ENCODE measurements around the gene ARHGAP21. TPM values are rescaled to one million over a fixed set of nuclear protein-coding genes. Genes with fewer than 3 reads are reported as not detected.
"Not testable (repeated sequence)": the region's sequence is repeated elsewhere in the genome, so short reads cannot be mapped to it uniquely, and the experiment has no call there.

Gene ARHGAP21
- total RNA-seq, 1 experiment from 2014 or later, result 60.2 TPM

DNA sequence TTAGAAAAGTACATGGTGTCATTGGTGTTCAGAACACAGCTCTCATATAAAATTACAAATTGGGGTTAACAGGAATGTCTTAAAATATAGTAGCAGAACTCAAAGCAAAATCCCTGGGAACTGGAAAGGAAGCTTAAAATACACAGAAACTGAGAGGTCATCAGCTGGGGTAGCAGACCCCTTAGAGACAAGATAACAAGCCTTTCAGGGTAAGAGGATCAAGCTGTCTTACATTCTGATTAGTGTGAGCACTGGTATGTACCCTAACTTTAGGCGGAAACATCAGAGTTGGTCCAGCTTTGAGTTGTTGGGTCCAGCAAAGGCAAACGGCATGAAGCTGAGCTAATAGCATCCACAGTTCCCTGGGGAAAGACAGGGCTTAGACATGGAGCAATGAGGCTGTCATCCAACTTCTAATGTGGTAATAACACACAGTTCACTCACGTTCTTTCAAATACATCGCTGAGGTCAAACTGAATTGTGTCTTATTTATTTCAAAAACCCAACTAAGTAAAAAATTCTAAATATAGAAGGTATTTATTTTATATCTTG, 32.6 kb downstream of the ARHGAP21 start:
- DNase-seq (ENCODE audit: extremely low read depth, low read depth), result no peak

DNA sequence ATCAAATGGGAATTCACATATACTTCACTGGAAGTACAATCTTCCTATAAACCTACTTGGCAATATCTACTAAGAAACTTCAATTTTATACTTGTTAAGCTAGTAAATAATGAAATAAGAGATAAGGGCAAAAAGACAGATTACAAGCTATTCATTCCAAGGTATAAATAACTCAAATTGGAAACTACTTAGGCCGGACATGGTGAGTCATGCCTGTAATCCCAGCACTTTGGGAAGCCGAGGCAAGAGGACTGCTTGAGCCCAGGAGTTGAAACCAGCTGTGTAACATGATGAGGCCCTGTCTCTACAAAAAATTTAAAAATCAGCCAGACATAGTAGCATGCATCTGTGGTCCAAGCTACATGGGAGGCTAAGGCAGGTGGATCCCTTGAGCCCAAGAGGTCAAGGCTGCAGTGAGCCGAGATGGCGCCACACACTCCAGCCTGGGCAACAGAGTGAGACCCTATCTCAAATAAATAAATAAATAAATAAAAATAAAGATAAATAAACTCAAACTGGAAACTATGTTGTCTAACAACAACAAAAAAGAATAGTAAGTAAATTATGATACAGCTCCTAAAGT, 37.6 kb downstream of the ARHGAP21 start:
- no peak for DNase-seq (ENCODE audit: extremely low read depth, low read depth)

DNA sequence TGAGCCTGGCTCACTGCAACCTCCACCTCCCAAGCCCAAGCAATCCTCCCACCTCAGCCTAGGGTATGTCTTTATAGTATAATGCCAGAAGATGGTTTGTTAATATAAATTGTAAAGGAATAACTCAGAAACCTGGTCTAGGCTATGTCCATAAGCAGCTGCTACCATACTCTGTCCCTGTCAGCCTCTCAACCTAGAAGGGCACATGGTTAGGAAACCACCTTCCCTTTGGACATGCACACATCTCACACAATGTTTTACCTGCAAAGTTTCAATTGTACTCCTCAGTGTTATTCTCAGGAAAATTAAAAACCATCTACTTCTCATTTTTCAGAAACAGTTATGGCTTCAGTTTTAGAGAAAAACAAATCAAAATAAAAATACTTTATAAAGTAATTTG, 40.1 kb downstream of the ARHGAP21 start:
- DNase-seq (ENCODE audit: extremely low read depth, low read depth), result no peak

DNA sequence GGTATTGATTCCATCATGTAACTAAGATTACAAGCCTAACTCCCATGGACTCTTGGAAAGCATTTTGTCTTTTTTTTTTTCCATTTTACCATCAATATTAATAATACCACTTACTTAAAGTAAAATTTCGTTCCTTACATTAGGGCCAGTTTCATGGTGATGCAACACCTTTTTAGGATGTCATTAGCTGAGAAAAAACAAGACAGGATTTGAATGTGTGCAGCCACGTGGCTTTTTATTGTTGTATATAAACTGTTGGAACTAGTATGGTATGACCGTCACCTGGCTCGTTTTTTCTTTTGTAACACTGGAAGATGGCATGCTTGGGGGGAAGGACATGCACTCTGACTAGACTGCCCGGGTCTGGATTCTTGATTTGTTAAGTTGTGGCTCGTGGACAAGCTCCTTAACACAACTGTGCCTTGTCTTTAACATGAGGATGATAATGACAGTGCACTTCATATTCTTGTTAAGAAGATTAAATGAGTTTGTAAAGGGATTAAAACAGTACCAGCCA, 42.1 kb downstream of the ARHGAP21 start:
- peak; percentile 14 for DNase-seq (ENCODE audit: extremely low read depth, low read depth)

DNA sequence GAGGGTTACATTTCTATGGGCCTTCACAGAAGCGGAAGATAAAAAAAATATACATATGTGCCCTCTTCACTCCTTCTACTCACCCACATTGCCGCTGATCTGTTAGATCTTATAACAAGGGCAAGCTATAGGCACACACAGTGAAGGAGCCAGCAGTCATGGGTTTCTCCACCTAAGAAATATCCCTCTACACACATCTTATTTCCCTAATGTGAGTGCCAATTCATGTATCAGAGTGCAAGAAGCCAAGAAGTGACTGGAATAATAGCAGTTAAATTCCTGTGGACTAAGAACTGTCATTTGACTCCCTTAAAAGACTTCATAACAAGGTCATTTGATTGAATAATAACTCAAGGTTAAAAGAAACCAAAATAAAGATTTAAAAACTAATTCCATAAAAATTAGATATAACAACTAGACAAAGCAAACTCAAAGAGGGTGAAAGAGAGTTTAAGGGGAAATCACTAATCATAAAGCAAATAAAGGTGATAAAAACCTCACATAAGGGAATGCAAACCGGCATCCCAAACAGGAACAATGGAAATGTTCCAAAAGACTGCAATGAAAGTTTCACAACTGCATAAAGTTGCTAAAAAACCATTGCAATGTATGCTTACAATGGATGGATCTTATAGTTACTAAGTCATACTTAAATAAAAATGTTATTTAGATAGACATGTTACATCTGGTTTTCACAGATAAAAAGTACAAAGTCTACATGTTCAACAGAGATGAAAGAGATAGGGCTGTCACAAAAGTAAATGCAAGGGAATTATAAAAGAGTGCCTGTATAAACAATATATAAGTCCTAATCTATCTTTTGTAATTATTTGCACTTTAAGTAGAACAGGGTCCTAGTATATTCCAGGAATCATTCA, 42.8 kb downstream of the ARHGAP21 start:
- DNase-seq (ENCODE audit: extremely low read depth, low read depth), result no peak

DNA sequence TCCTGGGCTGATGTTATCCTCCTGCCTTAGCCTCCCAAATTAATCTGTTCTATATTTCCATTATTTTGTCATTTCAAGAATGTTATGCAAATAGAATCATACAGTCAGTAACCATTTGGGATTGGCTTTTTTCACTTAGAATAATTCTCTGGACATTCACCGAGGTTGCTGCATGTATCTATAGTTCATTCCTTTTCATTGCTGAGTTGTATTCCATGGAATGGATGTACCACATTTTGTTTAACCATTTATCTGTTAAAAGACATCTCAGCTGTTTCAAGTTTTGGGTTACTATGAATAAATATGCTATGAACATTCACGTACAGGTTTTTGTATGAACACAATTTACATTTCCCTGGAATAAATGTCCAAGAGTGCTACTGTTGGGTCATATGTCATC, 44.9 kb downstream of the ARHGAP21 start:
- no peak for DNase-seq (ENCODE audit: extremely low read depth, low read depth)

DNA sequence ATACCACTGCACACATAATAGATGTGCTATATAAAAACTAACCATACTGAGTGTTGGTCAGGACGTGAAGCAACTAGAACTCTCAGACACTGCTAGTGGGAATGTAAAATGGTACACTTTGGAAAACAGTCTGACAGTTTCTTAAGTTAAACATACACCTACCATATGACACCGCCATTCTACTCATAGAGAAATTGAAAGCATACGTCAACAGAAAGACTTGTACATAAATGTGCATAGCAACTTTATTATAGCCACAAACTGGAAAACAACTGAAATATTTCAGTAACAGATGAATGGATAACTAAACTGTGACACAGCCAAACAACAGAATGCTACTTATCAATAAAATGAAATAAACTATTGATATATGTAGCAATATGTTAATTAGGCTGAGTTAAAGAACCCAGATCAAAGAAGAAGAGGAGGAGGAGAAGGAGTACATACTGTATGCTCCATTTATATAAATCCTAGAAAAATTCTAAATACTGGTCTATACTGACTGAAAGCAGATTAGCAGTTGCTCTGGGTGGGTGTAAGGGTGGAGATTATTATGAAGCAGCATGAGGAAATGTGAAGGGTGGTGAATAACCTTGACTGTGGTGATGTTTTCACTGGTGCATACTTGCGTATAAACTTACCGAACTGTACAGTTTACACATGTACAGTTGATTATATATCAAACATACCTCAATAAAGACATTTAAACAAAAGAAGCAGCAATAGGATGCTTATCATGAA, 48.6 kb downstream of the ARHGAP21 start:
- DNase-seq (ENCODE audit: extremely low read depth, low read depth), result no peak

DNA sequence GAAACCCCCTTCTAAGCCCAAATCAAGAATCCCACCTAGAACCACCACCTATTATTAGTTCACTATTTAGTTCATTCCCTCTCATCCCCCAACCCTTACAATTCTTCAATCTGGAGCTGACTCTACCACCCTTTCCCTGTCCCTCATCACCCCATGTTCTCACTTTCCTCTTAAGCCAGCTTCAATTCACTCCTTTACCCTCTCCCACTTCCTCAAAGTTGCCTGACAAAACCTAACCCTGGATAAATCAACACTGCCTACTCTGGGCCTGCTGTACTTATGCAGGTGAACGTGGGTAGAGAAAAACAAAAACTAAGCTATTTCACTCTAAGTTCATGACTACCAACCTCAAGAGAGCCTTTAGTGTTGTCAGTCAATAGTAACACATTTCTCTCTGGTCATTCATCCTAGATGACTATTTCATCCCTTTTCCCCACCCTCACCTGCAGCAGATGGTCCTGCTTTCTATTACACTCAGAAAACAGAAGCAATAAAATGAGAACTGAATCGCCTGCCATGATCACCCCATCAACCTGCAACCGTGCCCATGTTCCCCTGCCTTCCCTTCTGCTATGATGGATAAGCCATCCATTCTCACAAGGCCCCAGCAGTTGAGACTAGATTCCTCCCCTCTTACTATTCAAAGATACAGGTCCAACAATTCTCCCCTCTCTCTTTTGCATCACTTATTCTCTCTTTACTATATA, 52.6 kb downstream of the ARHGAP21 start:
- DNase-seq (ENCODE audit: extremely low read depth, low read depth), result no peak

DNA sequence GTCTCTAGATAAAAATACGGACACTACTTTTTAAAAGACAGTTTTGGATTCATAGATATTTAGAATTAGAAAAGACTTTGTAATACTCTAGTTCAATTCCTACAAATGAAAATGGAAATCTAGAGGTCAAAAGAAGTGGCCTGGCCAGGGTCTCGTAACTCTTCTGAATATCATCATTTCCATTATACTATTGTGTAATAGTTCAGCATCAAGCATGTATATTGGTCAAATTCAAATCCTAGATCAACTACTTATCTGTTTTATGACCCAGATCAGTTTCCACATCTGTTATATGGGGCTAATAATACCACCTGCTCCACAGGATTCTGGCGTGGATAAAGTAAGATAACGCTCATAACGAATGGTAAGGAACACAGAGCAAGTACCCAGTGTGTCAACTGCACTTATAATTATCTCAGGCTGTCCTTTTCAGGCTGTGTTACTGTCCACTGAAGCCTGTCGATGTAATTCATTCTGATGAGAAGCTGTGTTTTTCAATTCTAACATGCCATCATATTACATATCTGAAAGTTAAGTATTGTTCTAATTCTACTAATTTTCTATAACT, 54.3 kb downstream of the ARHGAP21 start:
- DNase-seq (ENCODE audit: extremely low read depth, low read depth), result no peak

DNA sequence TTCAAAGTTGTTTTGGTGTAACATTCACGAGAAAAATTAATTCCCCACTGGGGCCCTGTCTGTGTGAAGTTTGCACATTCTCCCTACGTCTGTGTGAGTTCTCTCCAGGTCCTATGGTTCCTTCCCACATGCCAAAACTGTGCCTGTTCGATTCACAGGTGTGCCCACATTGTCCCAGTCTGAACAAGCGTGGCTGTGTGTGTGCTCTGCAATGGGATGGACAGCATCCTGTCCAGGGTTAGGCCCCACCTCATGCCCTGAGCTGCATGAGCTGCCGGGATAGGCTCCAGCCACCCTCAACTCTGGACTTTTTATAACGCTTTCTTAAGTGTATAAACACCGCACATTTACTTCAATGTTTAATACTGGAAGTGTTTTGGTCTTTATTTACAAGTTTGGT, 55.4 kb downstream of the ARHGAP21 start:
- DNase-seq (ENCODE audit: extremely low read depth, low read depth), result no peak

DNA sequence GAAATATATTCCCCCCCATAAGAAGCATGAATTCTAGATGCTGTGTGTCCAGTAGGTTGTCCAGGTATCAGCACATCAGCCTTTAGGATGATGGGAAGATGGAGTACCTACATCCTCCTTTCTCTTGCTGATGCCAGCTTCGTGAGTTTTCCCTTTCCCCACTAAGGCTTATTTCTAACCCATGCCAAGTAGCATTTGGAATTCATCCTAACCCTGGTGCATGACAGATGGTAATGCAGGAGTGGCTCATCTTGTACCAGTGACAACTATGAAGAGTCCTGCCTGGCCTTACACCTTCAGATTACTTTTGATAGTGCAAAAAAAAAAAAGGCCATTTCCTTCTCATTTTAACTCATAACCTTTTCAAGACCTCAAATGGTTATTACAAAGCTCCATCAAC, 58.7 kb downstream of the ARHGAP21 start:
- no peak for DNase-seq (ENCODE audit: extremely low read depth, low read depth)

DNA sequence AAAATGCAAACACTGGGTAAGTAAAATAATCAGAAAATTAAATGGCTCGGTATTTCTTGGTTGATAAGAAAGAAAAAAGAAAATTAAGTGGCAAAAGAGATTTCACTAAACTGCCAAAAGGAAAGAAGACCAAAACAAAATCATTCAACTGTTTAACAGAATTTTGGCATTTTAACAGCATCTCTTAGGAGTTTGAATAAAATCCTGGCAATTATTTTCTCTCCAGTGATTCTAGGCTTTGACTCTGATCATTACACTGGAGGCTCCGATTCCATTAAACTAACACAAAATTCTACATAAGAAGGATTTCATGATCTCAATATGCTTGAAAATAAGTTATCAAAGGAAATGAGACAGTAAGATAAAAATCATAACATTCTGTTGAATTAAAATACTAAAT, 62.3 kb downstream of the ARHGAP21 start:
- no peak for DNase-seq (ENCODE audit: extremely low read depth, low read depth)

DNA sequence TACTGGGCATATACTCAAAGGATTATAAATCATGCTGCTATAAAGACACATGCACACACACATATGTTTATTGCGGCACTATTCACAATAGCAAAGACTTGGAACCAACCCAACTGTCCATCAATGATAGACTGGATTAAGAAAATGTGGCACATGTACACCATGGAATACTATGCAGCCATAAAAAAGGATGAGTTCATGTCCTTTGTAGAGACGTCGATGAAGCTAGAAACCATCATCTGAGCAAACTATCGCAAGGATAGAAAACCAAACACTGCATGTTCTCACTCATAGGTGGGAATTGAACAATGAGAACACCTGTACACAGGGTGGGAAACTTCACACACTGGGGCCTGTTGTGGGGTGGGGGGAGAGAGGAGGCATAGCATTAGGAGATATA, 65.4 kb downstream of the ARHGAP21 start:
- not testable (repeated sequence) for DNase-seq (ENCODE audit: extremely low read depth, low read depth)

DNA sequence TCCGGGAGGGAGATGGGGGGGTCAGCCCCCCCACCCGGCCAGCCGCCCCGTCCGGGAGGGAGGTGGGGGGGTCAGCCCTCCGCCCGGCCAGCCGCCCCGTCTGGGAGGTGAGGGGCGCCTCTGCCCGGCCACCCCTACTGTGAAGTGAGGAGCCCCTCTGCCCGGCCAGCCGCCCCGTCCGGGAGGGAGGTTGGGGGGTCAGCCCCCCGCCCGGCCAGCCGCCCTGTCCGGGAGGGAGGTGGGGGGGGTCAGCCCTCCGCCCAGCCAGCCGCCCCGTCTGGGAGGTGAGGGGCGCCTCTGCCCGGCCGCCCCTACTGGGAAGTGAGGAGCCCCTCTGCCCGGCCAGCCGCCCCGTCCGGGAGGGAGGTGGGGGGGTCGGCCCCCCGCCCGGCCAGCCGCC, 67.4 kb downstream of the ARHGAP21 start:
- DNase-seq (ENCODE audit: extremely low read depth, low read depth), result not testable (repeated sequence)

DNA sequence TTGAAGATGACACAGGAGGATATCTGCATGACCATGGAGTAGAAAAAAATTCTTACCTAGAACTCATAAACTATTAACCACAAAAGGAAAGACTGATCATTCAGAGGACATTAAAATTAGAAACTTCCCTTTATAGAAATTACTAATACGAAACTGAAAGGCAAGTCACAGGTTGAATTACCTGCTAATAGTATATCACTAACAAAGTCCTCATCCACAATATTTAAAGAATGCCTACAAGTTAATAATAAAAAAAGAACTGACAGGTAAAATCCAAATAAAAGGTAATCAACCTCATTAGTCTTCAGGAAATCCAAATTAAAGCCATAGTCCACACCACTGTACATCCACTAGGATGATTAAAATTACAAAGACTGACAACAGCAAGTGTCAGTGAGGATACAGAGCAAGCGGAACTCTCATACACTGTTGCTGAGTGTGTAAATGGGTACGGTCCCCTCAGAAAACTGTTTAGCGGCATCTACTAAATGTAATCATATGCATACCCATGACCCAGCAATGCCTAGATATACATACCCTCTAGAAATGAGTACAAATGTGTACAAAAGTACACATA, 71.2 kb downstream of the ARHGAP21 start:
- DNase-seq (ENCODE audit: extremely low read depth, low read depth), result no peak

DNA sequence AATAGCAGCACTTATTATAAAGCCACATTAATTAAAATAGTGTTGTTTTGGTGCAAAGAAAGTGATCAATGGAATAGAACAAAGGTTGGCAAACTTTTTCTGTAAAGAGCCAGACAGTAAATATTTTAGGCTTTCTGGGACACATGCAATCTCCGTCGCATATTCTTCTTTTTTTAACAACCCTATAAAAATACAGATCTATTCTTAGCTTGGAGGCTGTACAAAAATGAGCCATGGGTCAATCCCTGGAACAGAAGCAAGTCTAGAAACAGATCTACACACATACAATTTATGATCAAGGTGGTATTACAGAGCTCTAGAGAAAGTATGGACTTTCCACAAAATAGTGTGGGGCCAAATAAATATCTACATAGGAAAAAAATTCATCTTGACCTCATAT, 71.8 kb downstream of the ARHGAP21 start:
- DNase-seq (ENCODE audit: extremely low read depth, low read depth), result no peak

DNA sequence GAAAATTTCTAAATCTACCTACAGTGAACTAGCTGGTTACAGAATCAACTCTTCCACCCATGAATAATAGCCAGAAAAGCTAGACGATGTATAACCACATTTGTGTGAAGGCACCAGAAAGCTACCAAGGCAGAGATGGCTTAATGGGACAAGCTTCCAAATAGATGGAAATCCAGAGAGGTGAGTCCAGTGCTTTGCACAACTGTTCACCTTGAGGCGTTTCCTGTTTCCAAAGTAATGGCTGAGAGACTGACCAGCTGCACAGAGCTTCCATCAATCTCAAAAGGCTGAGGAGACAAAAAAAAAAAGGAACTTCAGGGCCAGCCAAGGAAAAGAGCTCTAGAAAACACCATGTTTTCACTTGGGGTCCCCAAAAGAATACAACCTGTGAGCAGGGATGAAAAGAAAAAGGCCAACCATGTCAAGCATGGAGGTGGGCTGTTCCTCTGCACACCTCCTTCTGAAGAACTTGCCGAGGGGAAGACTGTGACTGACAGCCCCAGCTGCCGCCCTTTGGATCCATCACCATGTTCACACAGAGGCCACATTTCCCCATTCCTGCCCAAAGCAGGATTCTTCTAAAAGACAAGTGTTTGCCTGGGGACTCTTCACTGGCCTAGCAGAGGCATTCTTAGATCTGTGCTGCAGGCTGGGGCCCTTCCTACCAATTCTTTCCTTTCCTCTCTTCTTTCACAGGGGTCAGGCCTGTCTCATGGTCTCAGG, 72.9 kb downstream of the ARHGAP21 start:
- no peak for DNase-seq (ENCODE audit: extremely low read depth, low read depth)

DNA sequence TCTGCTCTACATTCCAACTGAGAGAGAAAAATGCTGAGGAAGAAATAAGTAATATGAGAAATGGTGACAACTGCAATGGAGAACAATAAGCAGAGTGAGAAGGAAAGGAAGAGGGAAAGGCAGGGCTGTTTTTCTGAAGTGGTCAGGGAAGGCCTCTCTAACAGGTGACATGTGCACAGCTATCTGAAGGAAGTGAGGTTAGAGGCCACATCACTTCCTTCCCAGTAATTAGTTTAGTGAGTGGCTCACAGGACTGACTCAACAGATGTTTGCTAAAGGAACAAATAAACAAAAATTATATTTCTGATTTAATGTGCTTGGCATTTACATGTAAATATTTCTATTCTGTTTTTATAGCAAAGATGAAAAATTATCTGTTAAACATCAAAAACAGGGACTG, 77.9 kb downstream of the ARHGAP21 start:
- DNase-seq (ENCODE audit: extremely low read depth, low read depth), result no peak

DNA sequence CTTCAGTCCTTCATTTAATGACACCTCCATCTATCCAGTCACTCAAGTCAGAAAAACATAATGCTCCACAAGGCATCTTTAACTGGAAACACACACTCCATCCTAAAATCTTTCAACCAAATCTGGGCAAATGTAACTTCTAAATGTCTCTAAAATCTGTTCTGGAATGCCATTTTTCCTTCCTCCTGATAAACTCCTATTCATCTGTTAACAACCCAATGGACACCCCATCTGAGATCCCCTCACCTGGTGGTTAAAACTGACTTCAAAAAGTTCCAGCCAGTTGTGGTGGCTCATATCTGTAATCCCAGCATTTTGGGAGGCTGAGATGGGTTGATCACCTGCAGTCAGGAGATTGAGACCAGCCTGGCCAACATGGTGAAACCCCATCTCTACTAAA, 78.7 kb downstream of the ARHGAP21 start:
- DNase-seq (ENCODE audit: extremely low read depth, low read depth), result no peak
